ENCODE data around the gene DPP8.
"Not testable (repeated sequence)": the region's sequence is repeated elsewhere in the genome, so short reads cannot be mapped to it uniquely, and the experiment has no call there.

Gene DPP8

GRCh38 chr15:65525622-65526021 is 8.1 kb upstream of the DPP8 start:
- DNase-seq, result no peak
- no peak for ATAC-seq

GRCh38 chr15:65524226-65524625 is 6.7 kb upstream of the DPP8 start:
- ATAC-seq (no peak), DNase-seq (no peak)

- ATAC-seq, result no peak
Observed at GRCh38 chr15:65521350-65521749, 3.9 kb upstream of the DPP8 start.

GRCh38 chr15:65518633-65519285 is 1.3 kb upstream of the DPP8 start:
- ATAC-seq (no peak), DNase-seq (no peak)

More at GRCh38 chr15:65521350-65521749, 3.9 kb upstream of the DPP8 start:
- DNase-seq, result no peak

GRCh38 chr15:65517866-65518207 is 348 bp upstream of the DPP8 start:
- ATAC-seq (no peak), DNase-seq (no peak)

GRCh38 chr15:65512807-65513416 is 4.6 kb downstream of the DPP8 start:
- DNase-seq (no peak), ATAC-seq (no peak)

GRCh38 chr15:65512189-65512588 is 5.3 kb downstream of the DPP8 start:
- DNase-seq, result no peak

GRCh38 chr15:65509321-65509720 is 8.2 kb downstream of the DPP8 start:
- ATAC-seq, result no peak
- DNase-seq, result no peak

More at GRCh38 chr15:65512189-65512588, 5.3 kb downstream of the DPP8 start:
- no peak for ATAC-seq

GRCh38 chr15:65494076-65494475 is 23.4 kb downstream of the DPP8 start:
- DNase-seq, result no peak
- no peak for ATAC-seq

GRCh38 chr15:65484876-65485275 is 32.6 kb downstream of the DPP8 start:
- no peak for ATAC-seq
- DNase-seq, result no peak

- ATAC-seq (no peak), DNase-seq (no peak)
Observed at GRCh38 chr15:65476903-65477302, 40.6 kb downstream of the DPP8 start.

- ATAC-seq (no peak), DNase-seq (no peak)
Observed at GRCh38 chr15:65470866-65471265, 46.6 kb downstream of the DPP8 start.

GRCh38 chr15:65468229-65468909 is 49.1 kb downstream of the DPP8 start:
- no peak for ATAC-seq

GRCh38 chr15:65466901-65467300 is 50.6 kb downstream of the DPP8 start:
- DNase-seq (no peak), ATAC-seq (no peak)

More at GRCh38 chr15:65468229-65468909, 49.1 kb downstream of the DPP8 start:
- no peak for DNase-seq

- not testable (repeated sequence) for ATAC-seq, DNase-seq
Observed at GRCh38 chr15:65463096-65463495, 54.4 kb downstream of the DPP8 start.

- DNase-seq (peak; percentile 42), ATAC-seq (peak; percentile 96)
Observed at GRCh38 chr15:65460741-65461347, 56.6 kb downstream of the DPP8 start.

- not testable (repeated sequence) for DNase-seq, ATAC-seq
Observed at GRCh38 chr15:65455256-65455655, 62.2 kb downstream of the DPP8 start.

GRCh38 chr15:65451989-65452388 is 65.5 kb downstream of the DPP8 start:
- ATAC-seq (no peak), DNase-seq (no peak)

- no peak for ATAC-seq
- DNase-seq, result no peak
Observed at GRCh38 chr15:65450556-65450955, 66.9 kb downstream of the DPP8 start.

GRCh38 chr15:65447145-65447544 is 70.3 kb downstream of the DPP8 start:
- no peak for ATAC-seq
- DNase-seq, result no peak

GRCh38 chr15:65434201-65434600 is 83.3 kb downstream of the DPP8 start:
- no peak for DNase-seq

GRCh38 chr15:65431731-65432130 is 85.8 kb downstream of the DPP8 start:
- DNase-seq, result no peak
- ATAC-seq, result no peak

More at GRCh38 chr15:65434201-65434600, 83.3 kb downstream of the DPP8 start:
- ATAC-seq, result no peak

All from stimulated activated naive CD8-positive, alpha-beta T cell treated with anti-CD3 and anti-CD28 coated beads, Interleukin-15, Interleukin-2, amounts not matched to agents 100 U/mL and 50 U/mL, for 24 hours (primary cell).